Activated naive CD4-positive, alpha-beta T cell treated with anti-CD3 and anti-CD28 coated beads, Interleukin-2, amount 50 U/mL, for 24 hours (primary cell): ENCODE results near the gene ARHGAP30.
"Not testable (repeated sequence)": the region's sequence is repeated elsewhere in the genome, so short reads cannot be mapped to it uniquely, and the experiment has no call there.

Experiments
- H3K27ac Mint-ChIP-seq: one replicate; pipeline ENCODE4 v1.8.0; 2021; ENCODE audit warnings: mild to moderate bottlenecking, mixed read lengths
- H3K27me3 Mint-ChIP-seq: one replicate; pipeline ENCODE4 v1.8.0; 2021; ENCODE audit warnings: mixed read lengths
- H3K36me3 Mint-ChIP-seq: one replicate; pipeline ENCODE4 v1.8.0; 2021; ENCODE audit warnings: mixed read lengths
- H3K4me1 Mint-ChIP-seq: one replicate; pipeline ENCODE4 v1.8.0; 2021; ENCODE audit warnings: mixed read lengths
- H3K4me3 Mint-ChIP-seq: one replicate; pipeline ENCODE4 v1.8.0; 2021; ENCODE audit warnings: mild to moderate bottlenecking, mixed read lengths
- H3K9me3 Mint-ChIP-seq: one replicate; pipeline ENCODE4 v1.8.0; 2021; ENCODE audit warnings: mixed read lengths

Gene ARHGAP30

DNA sequence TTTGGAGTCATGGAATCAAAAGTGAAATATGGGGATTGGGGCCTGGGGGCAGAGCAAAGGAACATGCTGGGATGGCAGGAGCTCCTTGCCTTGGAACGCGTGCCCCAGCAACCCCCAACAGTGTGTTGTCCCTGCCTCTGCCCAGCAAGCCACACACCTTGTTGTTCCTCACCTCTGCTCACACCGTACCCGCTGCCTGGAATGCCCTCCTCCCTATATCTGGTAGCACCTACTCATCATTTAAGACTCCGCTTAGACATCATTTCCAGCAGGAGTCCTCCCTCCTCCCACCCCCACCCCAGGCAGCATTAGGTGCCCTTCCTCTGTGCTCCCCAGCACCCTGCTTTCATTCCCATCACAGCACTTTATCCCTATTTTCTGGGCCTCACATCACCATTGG lies 11.8 kb upstream of the ARHGAP30 start:
- Mint-ChIP-seq H3K4me1 (no peaks in the 10 kb centered on the region), H3K36me3 (no peaks in the 10 kb centered on the region), H3K9me3 (no peaks in the 10 kb centered on the region), H3K27me3 (no peaks in the 10 kb centered on the region), H3K27ac (no peak overlapping the region), H3K4me3 (no peak overlapping the region)

DNA sequence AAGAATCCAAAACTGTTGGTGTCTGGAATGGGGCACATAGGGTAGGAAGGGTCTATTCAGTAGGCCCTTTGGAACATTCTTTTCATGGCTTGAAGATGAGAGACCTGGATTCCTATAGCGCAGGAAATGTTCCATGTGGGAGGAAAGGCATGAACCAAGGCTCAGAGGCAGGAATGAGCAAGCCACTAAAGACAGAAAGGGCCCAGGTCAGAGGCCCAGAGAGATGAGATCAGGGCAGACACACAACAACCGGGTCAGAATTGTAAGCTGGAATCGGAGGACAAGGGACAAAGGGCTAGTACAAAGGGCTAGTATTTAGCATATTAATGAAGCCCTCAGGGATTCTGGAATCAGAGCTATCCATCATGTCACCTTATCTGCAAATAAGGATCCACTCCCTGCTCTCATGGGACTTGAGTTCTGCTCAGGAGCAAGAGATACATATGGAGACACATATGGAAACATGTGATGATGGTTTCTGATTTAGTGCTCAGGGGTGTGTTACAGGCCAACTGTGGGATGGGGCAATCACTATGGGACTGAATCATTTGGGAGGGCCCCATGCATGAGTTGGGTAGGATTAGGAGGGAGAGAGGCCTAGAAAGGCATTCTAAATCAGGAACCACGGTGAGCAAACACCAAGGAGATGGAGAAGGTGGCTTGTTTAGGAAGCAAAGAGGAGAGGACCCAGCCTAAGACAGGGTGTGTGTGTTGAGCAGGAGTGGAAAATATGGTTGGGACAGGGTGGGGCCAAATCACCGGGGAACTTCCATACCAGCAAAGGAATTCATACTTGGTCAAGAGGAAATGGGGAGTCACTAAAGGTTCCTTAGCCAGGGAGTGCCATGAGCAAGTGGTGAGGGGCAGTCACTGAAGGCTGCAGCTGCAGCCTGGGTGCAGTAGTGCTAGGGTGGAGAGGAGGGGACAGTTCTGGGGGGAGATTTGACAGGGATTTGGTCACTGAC lies 11.0 kb upstream of the ARHGAP30 start:
- Mint-ChIP-seq H3K4me3 (no peak overlapping the region), H3K36me3 (no peaks in the 10 kb centered on the region), H3K27ac (peak overlapping the region; percentile 66), H3K4me1 (no peaks in the 10 kb centered on the region), H3K27me3 (no peaks in the 10 kb centered on the region), H3K9me3 (no peaks in the 10 kb centered on the region)

DNA sequence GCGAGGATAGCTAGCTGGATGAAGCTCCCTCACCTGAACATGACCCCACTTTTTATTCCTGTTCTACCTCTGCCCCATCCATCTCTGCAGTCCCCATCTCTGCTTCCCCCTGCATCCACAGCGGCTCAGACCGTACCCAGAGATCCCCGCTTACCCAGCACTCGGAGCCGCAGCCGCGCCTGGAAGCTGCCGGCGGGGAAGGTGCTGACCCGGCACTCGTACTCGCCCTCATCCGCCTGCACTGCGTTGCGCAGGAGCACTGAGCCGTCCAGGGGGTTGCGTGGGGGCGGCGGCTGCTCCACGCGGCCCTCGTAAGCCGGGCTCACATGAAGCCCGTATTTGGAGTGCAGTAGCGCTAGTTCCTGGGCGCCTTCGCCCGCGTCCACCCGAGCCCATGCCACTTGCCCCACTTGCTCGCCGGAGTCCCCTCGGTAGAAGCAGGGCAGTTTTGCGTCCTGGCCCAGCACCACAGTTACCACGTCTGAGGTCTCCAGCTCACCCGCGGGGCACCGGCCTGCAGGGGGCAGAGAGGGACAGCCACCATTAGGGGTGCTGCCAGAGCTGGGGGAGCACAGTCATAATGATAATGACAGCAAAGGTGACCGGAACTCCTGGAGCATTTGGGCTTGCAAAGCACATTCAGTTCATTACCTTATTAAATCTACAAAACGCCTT lies 9.9 kb upstream of the ARHGAP30 start:
- H3K4me1 Mint-ChIP-seq: no peaks in the 10 kb centered on the region
- H3K36me3 Mint-ChIP-seq: no peaks in the 10 kb centered on the region
- H3K27ac Mint-ChIP-seq: no peak overlapping the region
- H3K27me3 Mint-ChIP-seq: no peaks in the 10 kb centered on the region
- no peaks in the 10 kb centered on the region for H3K9me3 Mint-ChIP-seq
- H3K4me3 Mint-ChIP-seq: no peak overlapping the region

DNA sequence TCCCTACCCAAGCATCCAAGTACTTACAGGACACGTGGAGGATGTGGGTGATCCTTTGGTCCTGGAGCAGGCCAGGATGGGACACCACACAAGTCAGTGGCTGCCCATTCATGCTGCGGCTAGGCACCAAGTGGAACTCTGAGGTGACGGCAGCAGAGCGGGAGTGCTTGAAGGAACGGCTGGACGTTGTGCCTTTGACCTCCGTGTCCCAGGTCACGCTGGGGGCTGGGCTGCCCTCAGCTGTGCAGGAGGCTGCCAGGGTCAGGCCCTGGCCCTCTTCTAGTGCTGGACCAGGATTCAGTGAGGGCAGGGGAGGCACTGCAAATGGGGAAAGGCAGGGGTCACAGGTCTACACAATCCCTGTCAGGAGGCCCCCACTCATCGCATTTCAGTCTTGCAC lies 7.7 kb upstream of the ARHGAP30 start:
- Mint-ChIP-seq H3K4me3 (no peak overlapping the region), H3K36me3 (no peaks in the 10 kb centered on the region), H3K27ac (no peak overlapping the region), H3K9me3 (no peaks in the 10 kb centered on the region), H3K4me1 (no peaks in the 10 kb centered on the region), H3K27me3 (no peaks in the 10 kb centered on the region)

DNA sequence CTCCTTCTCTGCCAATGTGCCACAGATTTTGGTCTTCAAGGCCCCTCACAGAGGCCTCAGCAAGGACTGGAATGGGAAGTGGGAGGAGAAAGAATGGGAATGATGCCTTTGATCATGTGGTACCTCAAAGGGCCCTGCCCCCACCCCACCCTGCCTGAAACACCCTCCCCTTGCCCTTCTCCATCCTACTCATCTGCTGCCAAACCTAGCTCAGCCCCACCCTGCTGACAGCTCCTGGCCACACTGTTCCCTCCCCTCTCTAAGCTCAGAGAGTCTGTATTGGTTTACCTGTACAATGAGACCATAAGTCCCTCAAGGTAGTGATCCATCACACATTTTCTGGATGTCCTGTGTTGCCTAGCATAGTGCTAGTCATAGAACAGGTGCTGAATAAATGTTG lies 6.7 kb upstream of the ARHGAP30 start:
- H3K4me3 Mint-ChIP-seq: no peak overlapping the region
- no peaks in the 10 kb centered on the region for H3K36me3 Mint-ChIP-seq
- no peak overlapping the region for H3K27ac Mint-ChIP-seq
- H3K4me1 Mint-ChIP-seq: peaks cover 9% of the 10 kb centered on the region
- no peaks in the 10 kb centered on the region for H3K9me3 Mint-ChIP-seq
- H3K27me3 Mint-ChIP-seq: no peaks in the 10 kb centered on the region

DNA sequence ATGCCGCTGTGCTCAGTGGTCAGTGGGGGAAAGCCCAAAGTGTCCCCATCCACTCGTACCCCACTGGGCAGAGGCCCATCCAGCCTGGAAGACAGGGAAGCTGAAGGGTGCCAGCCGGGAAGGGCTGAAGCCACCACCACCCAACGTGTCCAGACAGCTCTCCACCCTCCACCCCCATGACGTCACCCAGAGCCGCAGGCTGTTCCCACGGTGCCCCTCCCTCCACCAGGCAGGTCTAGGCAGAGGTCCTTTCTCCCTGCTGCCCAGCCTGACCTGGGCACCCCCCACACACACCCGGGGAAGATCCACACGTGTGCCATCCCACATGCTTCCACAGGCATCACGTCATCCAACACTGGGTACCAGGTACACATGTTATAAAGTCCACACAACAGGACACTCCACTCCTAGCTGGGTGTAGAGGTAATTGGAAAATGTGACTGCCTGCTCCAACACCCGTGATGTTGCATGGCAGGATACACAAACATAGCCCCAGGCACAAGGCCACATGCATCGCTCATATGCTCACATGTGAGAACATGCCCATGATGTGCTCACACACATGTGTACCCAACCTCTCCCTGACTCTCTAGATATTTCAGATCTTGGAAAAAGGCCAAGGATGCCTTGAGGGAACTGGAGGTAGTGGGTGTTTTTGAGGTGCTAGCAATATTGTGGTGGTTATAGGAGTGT lies 5.1 kb upstream of the ARHGAP30 start:
- no peak overlapping the region for H3K27ac Mint-ChIP-seq
- H3K27me3 Mint-ChIP-seq: no peaks in the 10 kb centered on the region
- no peaks in the 10 kb centered on the region for H3K9me3 Mint-ChIP-seq
- H3K4me1 Mint-ChIP-seq: peaks cover 25% of the 10 kb centered on the region
- no peaks in the 10 kb centered on the region for H3K36me3 Mint-ChIP-seq
- H3K4me3 Mint-ChIP-seq: no peak overlapping the region

DNA sequence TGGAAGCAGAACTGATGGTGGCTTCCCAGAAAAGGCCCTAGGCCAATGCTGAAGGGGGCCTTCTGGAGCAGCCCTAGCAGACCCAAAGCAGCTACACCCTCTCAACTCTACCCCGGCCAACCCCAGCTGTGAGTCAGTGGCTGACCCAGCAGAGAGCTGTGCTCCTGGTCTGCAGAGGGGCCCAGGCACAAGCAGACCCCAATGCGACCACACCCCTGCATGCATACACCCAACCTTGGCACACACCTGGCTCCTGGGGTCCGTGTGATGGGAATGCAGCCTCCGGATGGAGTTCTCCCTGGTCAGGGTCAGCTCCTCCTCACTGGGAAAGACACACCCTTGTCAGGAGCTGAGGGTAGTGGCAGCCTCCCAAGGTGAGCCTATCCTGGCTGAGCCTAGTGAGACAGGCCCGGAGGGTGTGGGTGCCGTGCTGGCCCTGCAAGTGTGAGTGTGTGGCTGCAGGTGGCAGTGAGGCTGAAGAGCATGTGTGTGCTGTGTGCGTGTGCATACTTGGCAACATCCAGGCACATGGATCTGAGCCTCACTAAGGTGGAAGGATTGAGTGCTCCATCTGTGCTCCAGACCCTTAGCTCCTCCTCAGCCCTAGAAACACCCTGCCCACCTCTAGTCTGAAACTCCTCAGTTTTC lies 3.9 kb upstream of the ARHGAP30 start:
- Mint-ChIP-seq H3K36me3 (no peaks in the 10 kb centered on the region), H3K9me3 (no peaks in the 10 kb centered on the region), H3K27ac (no peak overlapping the region), H3K4me3 (no peak overlapping the region), H3K27me3 (no peaks in the 10 kb centered on the region), H3K4me1 (peaks cover 33% of the 10 kb centered on the region)

DNA sequence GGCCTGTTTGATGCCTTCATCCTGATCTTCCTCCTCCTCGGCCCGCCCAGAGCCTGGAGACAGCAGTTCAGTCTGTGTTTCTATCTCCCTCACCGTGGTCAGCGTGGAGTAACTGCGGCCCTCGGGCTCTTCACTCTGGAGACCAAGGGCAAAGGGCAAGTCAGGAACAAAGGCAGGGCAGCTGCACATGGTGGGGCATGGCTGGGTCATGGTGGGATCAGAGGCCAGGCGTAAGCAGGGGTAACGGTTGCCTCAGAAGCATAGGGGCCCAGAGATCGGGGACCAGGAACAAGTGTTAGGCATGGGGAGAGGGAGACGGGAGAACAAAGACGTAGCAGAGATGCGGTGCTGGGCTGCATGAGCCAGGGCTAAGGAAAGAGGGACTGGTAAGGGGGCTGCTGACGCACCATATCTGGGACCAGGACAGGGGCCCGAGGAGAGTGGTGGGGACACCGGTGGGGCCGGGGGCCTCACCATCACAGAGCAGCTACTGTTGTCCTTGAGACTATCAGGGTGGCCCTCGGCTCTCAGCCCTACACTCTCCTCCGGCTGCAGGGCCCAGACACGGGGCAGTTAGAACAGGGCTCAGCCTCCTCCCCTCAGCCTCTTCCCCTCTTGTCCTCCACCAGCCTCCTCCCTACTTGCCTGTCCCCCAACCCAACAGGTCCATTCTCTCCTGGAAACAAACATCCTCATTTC lies 3.2 kb upstream of the ARHGAP30 start:
- H3K27ac Mint-ChIP-seq: peak overlapping the region; percentile 27
- H3K4me1 Mint-ChIP-seq: peaks cover 39% of the 10 kb centered on the region

DNA sequence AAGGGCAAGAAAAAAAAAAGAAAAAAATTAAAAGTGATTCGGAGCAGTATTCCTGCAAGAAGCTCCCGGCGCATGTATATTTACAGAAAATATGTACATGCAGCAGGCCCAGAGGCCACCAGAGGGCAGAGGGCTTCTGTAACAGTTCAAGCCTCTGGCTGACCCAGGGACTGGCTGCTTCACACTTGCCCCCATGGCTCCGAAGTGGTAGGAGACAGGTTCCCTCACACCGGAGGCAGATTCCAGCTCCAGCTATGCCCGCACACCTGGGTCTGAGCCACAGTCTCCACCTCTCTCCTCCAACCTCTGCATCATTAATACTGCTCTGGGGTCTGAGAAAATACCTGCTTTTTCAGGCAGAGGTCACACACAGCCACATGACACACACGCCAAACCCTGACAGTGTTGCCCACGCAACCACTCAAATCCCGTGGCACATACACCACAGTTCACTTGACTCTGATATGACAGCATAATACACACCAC lies 2.2 kb upstream of the ARHGAP30 start:
- H3K27ac Mint-ChIP-seq: peak overlapping the region; percentile 19
- no peaks in the 10 kb centered on the region for H3K36me3 Mint-ChIP-seq
- no peaks in the 10 kb centered on the region for H3K9me3 Mint-ChIP-seq
- H3K4me1 Mint-ChIP-seq: peaks cover 49% of the 10 kb centered on the region
- no peaks in the 10 kb centered on the region for H3K27me3 Mint-ChIP-seq
- H3K4me3 Mint-ChIP-seq: no peak overlapping the region

More for the DNA sequence above, 3.2 kb upstream of the ARHGAP30 start:
- H3K9me3 Mint-ChIP-seq: no peaks in the 10 kb centered on the region
- no peaks in the 10 kb centered on the region for H3K36me3 Mint-ChIP-seq
- H3K4me3 Mint-ChIP-seq: no peak overlapping the region
- H3K27me3 Mint-ChIP-seq: no peaks in the 10 kb centered on the region

DNA sequence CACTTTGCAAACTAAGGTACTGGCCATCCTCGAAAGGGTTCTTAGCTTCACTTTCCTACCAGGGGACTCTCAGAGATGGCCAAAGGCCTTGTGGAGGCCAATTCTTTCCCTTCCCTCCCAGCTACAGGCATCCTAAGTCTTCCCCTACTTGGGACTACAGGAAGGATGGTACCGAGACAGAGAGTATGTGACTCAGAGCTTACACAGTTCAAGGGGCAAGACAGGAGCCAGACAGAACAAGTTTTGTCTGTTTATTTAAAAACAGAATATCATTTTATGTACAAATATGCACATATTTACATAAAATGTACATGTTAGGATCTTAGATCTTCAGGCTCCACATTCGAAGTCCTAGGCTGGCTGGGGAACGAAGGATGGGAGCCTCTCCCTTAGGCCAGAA lies 1.1 kb upstream of the ARHGAP30 start:
- Mint-ChIP-seq H3K27me3 (no peaks in the 10 kb centered on the region), H3K9me3 (no peaks in the 10 kb centered on the region), H3K36me3 (peaks cover 3% of the 10 kb centered on the region), H3K4me1 (peaks cover 58% of the 10 kb centered on the region), H3K27ac (peak overlapping the region; percentile 97), H3K4me3 (peak overlapping the region; percentile 75)

DNA sequence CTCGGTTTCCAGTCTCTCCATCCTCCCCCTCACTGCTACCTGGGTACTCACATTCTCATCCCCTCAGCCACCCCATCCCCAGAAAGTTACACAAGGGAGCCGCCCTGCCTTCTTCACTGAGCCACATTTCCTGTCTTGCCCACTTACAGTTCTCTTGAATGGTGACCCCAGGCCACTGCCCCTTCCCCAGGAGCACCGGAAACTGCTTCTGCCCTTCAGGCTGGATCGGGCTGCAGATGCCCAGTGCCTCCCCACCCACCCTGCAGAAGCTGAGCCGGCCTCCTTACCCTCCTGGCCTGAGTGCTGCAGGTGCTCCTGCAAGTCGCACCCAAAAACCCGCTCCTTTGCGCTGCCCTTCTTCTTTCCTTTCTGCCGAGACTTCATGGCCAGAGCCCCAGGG lies 450 bp downstream of the ARHGAP30 start:
- Mint-ChIP-seq H3K27ac (peak overlapping the region; percentile 97), H3K36me3 (peaks cover 8% of the 10 kb centered on the region), H3K27me3 (no peaks in the 10 kb centered on the region), H3K4me3 (peak overlapping the region; percentile 95), H3K4me1 (peaks cover 69% of the 10 kb centered on the region), H3K9me3 (no peaks in the 10 kb centered on the region)

DNA sequence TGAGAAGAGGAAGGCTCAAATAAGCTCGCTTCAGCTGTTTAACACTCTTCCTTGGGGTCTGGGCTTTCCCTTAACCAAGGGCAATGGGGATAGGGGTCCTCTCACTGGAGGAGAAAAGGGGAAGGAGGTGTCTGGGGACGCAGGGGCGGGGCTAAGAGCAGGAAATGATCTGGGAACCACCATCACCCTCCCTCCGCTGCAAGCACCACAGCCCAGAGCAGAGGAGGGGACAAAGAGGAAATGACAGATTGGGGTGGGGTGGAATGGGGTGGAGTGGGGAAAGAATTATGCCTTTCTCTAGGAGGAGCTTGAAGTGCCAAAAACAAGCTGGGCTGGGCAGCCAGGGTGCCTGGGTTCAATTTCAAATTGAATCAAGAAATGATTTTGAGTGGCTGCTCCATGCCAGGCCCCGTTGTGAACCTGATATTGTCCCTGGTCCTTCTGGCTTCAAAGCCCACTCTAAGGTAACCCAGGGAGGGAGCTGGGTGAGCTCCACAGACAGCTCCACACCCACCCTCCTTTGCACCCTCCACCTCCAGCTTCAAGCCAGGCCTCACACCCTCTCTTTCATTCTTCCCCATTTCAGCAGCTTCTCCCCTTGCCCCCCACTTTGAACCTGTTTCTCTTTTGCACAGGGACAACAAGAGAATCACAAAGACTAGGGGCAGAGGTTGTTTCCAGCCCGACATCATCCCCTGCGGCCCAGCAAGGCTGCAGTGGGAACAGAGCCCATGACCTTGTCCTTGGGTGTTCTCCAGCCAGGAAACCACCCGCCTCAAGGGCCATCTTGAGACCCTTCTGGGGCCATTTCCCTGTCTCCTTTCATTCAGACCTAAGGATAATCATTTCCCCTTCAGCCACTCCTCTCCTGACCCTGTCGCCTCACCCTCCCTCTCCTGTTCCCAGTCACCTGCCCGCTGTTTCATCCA lies 1.1 kb downstream of the ARHGAP30 start:
- Mint-ChIP-seq H3K36me3 (peaks cover 8% of the 10 kb centered on the region), H3K9me3 (no peaks in the 10 kb centered on the region), H3K4me3 (peak overlapping the region; percentile 95), H3K27ac (peak overlapping the region; percentile 97), H3K4me1 (peaks cover 76% of the 10 kb centered on the region), H3K27me3 (no peaks in the 10 kb centered on the region)

DNA sequence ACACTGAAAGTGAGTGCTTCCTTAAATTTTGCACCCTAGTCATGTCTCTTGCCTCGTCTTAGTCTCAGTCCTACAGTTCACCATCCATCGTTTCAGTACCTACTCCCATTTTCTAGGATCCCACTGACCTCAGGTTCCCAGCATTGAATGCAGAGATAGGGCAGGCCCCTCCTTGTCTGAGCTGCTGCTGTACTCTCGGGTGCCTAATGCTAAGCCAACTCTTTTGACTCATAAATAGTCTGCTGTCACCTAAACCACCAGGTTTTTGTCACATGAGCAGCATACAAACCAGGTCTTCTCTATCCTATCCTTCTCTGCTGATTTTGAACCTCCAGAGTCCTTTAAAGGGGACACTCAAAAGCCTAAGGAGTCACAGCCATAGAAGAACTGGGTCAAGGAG lies 3.0 kb downstream of the ARHGAP30 start:
- Mint-ChIP-seq H3K4me3 (peak overlapping the region; percentile 95), H3K36me3 (peaks cover 11% of the 10 kb centered on the region), H3K27me3 (no peaks in the 10 kb centered on the region), H3K9me3 (no peaks in the 10 kb centered on the region), H3K27ac (peak overlapping the region; percentile 98), H3K4me1 (peaks cover 88% of the 10 kb centered on the region)

DNA sequence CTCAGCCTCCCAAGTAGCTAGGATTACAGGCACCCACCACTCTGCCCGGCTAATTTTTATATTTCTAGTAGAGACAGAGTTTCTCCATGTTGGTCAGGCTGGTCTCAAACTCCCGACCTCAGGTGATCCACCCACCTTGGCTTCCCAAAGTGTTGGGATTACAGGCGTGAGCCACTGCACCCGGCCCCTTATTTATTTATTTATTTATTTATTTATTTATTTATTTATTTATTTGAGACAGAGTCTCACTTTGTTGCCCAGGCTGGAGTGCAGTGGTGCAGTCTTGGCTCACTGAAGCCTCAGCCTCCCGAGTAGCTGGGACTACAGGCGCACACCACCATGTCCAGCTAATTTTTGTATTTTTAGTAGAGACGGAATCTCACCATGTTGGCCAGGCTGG lies 4.0 kb downstream of the ARHGAP30 start:
- H3K4me3 Mint-ChIP-seq: peak overlapping the region; percentile 72
- not testable (repeated sequence) for H3K9me3 Mint-ChIP-seq, H3K27me3 Mint-ChIP-seq
- H3K27ac Mint-ChIP-seq: peak overlapping the region; percentile 87
- peaks cover 83% of the 10 kb centered on the region for H3K4me1 Mint-ChIP-seq
- H3K36me3 Mint-ChIP-seq: peaks cover 11% of the 10 kb centered on the region
